Sigmoid colon (tissue), 3 donors: ENCODE data around the gene BEND6.

Source experiments
- CTCF ChIP-seq, 4 experiments: fragments of 450-650 bp in 3 of 4; fragments of 200-600 bp in 1 of 4; IDR thresholded peaks; one replicate each; pipeline ENCODE4 v1.5.1; 2016 to 2019; ENCODE audit warnings: antibody characterized with exemption in 4 of 4, mild to moderate bottlenecking in 3 of 4, moderate library complexity in 2 of 4
- POLR2A ChIP-seq, 2 donors: fragments of 450-650 bp; IDR thresholded peaks; one replicate each; pipeline ENCODE4 v1.6.1; 2016; ENCODE audit warnings: antibody characterized with exemption in 2 of 2, mild to moderate bottlenecking in 2 of 2, moderate library complexity in 2 of 2

- TF ChIP-seq POLR2A (IDR thresholded peaks at IDR 0.05), result no peak
- TF ChIP-seq CTCF (IDR thresholded peaks at IDR 0.05), result no peak
Observed at GRCh38 chr6:56988145-56988544, 33.2 kb downstream of the BEND6 start.
